ENCODE measurements around the gene KRTDAP.

The KRTDAP gene

GRCh38 chr19:35490364-35490763 is at the start of gene KRTDAP:
Gene KRTDAP (minus strand): TSS chr19:35490464. CDS start chr19:35490442, 22 bp downstream.
- no peak for DNase-seq

- no peak for DNase-seq
Observed at GRCh38 chr19:35539850-35540249, 49.6 kb upstream of the KRTDAP start.

- DNase-seq = no peak
Observed at GRCh38 chr19:35539314-35539713, 49.0 kb upstream of the KRTDAP start.

- no peak for DNase-seq
Observed at GRCh38 chr19:35534803-35535480, 44.7 kb upstream of the KRTDAP start.

- DNase-seq = no peak
Observed at GRCh38 chr19:35533822-35534392, 43.6 kb upstream of the KRTDAP start.

GRCh38 chr19:35533201-35533821 is 43.0 kb upstream of the KRTDAP start, which contains the start of gene GAPDHS:
Gene GAPDHS (plus strand): TSS chr19:35533456. CDS start chr19:35533528, 72 bp downstream.
- DNase-seq = no peak

GRCh38 chr19:35531291-35531690 is 41.0 kb upstream of the KRTDAP start:
- no peak for DNase-seq

- no peak for DNase-seq
Observed at GRCh38 chr19:35529241-35530218, 39.3 kb upstream of the KRTDAP start.

- DNase-seq = no peak
Observed at GRCh38 chr19:35528218-35529038, 38.2 kb upstream of the KRTDAP start, which contains the start of gene SBSN. Gene SBSN (minus strand): TSS chr19:35528311. CDS start chr19:35528281, 30 bp downstream.

- DNase-seq = no peak
Observed at GRCh38 chr19:35525873-35526272, 35.6 kb upstream of the KRTDAP start.

GRCh38 chr19:35524181-35524837 is 34.0 kb upstream of the KRTDAP start:
- no peak for DNase-seq

GRCh38 chr19:35522745-35523327 is 32.6 kb upstream of the KRTDAP start:
- no peak for DNase-seq

- no peak for DNase-seq
Observed at GRCh38 chr19:35521124-35521743, 31.0 kb upstream of the KRTDAP start.

GRCh38 chr19:35519291-35519690 is 29.0 kb upstream of the KRTDAP start:
- no peak for DNase-seq

GRCh38 chr19:35518313-35518712 is 28.0 kb upstream of the KRTDAP start:
- DNase-seq = no peak

- no peak for DNase-seq
Observed at GRCh38 chr19:35517342-35517741, 27.1 kb upstream of the KRTDAP start.

- DNase-seq = no peak
Observed at GRCh38 chr19:35516310-35516709, 26.0 kb upstream of the KRTDAP start.

- no peak for DNase-seq
Observed at GRCh38 chr19:35514282-35514809, 24.1 kb upstream of the KRTDAP start.

GRCh38 chr19:35513628-35514281 is 23.5 kb upstream of the KRTDAP start, which contains the start of gene DMKN:
Gene DMKN (minus strand): TSS chr19:35513649. CDS start chr19:35513475, 174 bp downstream.
- no peak for DNase-seq
